IMR-90 (cell line): ENCODE data around the gene TAB2. TPM values are rescaled to one million over a fixed set of nuclear protein-coding genes. Genes with fewer than 3 reads are reported as not detected.

Source experiments
- ATAC-seq: fragments of 200-7000 bp; cut with Tn5 transposase; 2 replicates; pipeline ENCODE4 v1.9.1; 2020; ENCODE audit warnings: low read depth, mild to moderate bottlenecking, moderate library complexity
- BruUV-seq: library from RNA; stranded (reverse); fragments of 400-500 nt; replicated peaks from 2 replicates; lab custom pipeline; 2021; lab: Mats Ljungman, UMichigan
- CTCF ChIA-PET: fragments of 300-600 bp; formaldehyde crosslinking; extraction: SDS; loops from one replicate; lab custom pipeline; 2021; ENCODE audit warnings: antibody characterized with exemption; lab: Yijun Ruan, JAX
- POLR2A ChIA-PET: fragments of 300-600 bp; sonication (Branson Sonifier 250); formaldehyde crosslinking; loops from one replicate; lab custom pipeline; 2022; ENCODE audit warnings: antibody characterized with exemption; ENCODE audit not compliant: unreplicated experiment; lab: Charles Lee
- DNase-seq: peaks from one replicate; pipeline ENCODE4 v3.0.0; 2013
- H2AFZ ChIP-seq: replicated peaks from 2 replicates; pipeline ENCODE3; 2013; ENCODE audit warnings: low read length, mild to moderate bottlenecking; ENCODE audit not compliant: poor library complexity
- H2AK5ac ChIP-seq: 2 replicates; pipeline ENCODE4 v1.6.1; 2013; ENCODE audit warnings: low read depth, low read length, inconsistent platforms
- H2AK9ac ChIP-seq: replicated peaks from 2 replicates; pipeline ENCODE3; 2013; ENCODE audit warnings: mild to moderate bottlenecking, low read depth, low read length, moderate library complexity; ENCODE audit not compliant: poor library complexity
- H2BK120ac ChIP-seq: 2 replicates; pipeline ENCODE4 v1.6.1; 2013; ENCODE audit warnings: low read depth, low read length, inconsistent platforms
- H2BK15ac ChIP-seq: 3 replicates; pipeline ENCODE4 v1.6.1; 2013; ENCODE audit warnings: low read depth, low read length, inconsistent platforms
- H2BK20ac ChIP-seq: 2 replicates; pipeline ENCODE4 v1.6.1; 2013; ENCODE audit warnings: low read depth, mild to moderate bottlenecking, inconsistent platforms, low read length, moderate library complexity
- H2BK5ac ChIP-seq: 2 replicates; pipeline ENCODE4 v1.6.1; 2013; ENCODE audit warnings: mild to moderate bottlenecking, low read depth, low read length, inconsistent platforms; ENCODE audit not compliant: poor library complexity, severe bottlenecking
- H3K14ac ChIP-seq: replicated peaks from 2 replicates; pipeline ENCODE4 v1.6.1; 2013; ENCODE audit warnings: low read depth, low read length, inconsistent platforms
- H3K18ac ChIP-seq: 2 replicates; pipeline ENCODE4 v1.6.1; 2013; ENCODE audit warnings: low read depth, low read length, control low read depth
- H3K23ac ChIP-seq: 2 replicates; pipeline ENCODE4 v1.6.1; 2013; ENCODE audit warnings: low read depth, low read length, inconsistent platforms
- H3K27ac ChIP-seq: 2 replicates; pipeline ENCODE4 v1.5.1; 2013; ENCODE audit warnings: mild to moderate bottlenecking, control low read depth, low read length; ENCODE audit not compliant: insufficient read depth
- H3K27me3 ChIP-seq: 2 replicates; pipeline ENCODE4 v1.6.1; 2013; ENCODE audit warnings: low read length; ENCODE audit not compliant: control insufficient read depth, insufficient read depth
- H3K36me3 ChIP-seq: 2 replicates; pipeline ENCODE4 v1.6.1; 2013; ENCODE audit warnings: low read length, mixed read lengths; ENCODE audit not compliant: control insufficient read depth, insufficient read depth
- H3K4ac ChIP-seq: 2 replicates; pipeline ENCODE4 v1.6.1; 2013; ENCODE audit warnings: low read depth, low read length, inconsistent platforms
- H3K4me1 ChIP-seq: 2 replicates; pipeline ENCODE4 v1.6.1; 2013; ENCODE audit warnings: low read length, mixed read lengths; ENCODE audit not compliant: control insufficient read depth, insufficient read depth
- H3K4me2 ChIP-seq: 2 replicates; pipeline ENCODE4 v1.6.1; 2013; ENCODE audit warnings: low read depth, mild to moderate bottlenecking, control low read depth, low read length, moderate library complexity
- H3K4me3 ChIP-seq: 2 replicates; pipeline ENCODE4 v1.5.1; 2013; ENCODE audit warnings: low read depth, mild to moderate bottlenecking, control low read depth, low read length, moderate library complexity; ENCODE audit not compliant: insufficient read depth
- H3K56ac ChIP-seq: 2 replicates; pipeline ENCODE4 v1.6.1; 2013; ENCODE audit warnings: low read length, inconsistent platforms; ENCODE audit not compliant: insufficient read depth; ENCODE audit errors: extremely low read depth
- H3K79me1 ChIP-seq, 2 experiments: 2 replicates each; pipeline ENCODE4 v1.6.1; 2013; ENCODE audit warnings: low read length in 2 of 2, inconsistent platforms in 1 of 2, low read depth in 1 of 2
- H3K9ac ChIP-seq: 2 replicates; pipeline ENCODE4 v1.6.1; 2013; ENCODE audit warnings: low read depth, low read length, control low read depth
- H3K9me1 ChIP-seq: 2 replicates; pipeline ENCODE4 v1.6.1; 2013; ENCODE audit warnings: low read length, inconsistent platforms; ENCODE audit not compliant: insufficient read depth
- H3K9me3 ChIP-seq: 2 replicates; pipeline ENCODE4 v1.6.1; 2013; ENCODE audit warnings: low read length; ENCODE audit not compliant: control insufficient read depth, insufficient read depth
- H4K20me1 ChIP-seq: 2 replicates; pipeline ENCODE4 v1.6.1; 2013; ENCODE audit warnings: low read length, inconsistent platforms; ENCODE audit not compliant: insufficient read depth
- H4K5ac ChIP-seq: 2 replicates; pipeline ENCODE4 v1.6.1; 2013; ENCODE audit warnings: mild to moderate bottlenecking, low read depth, low read length, control low read depth
- H4K8ac ChIP-seq, 2 experiments: 2 replicates each; pipeline ENCODE4 v1.6.1; 2013; ENCODE audit warnings: low read depth in 2 of 2, low read length in 2 of 2, control low read depth in 1 of 2, inconsistent platforms in 1 of 2
- H4K91ac ChIP-seq: 2 replicates; pipeline ENCODE4 v1.6.1; 2013; ENCODE audit warnings: low read depth, low read length, inconsistent platforms; ENCODE audit not compliant: insufficient read depth
- BHLHE40 ChIP-seq: fragments of 150-350 bp; IDR thresholded peaks from 2 replicates; pipeline ENCODE4 v1.6.1; 2016; ENCODE audit warnings: mild to moderate bottlenecking, low read depth, low read length
- CEBPB ChIP-seq: IDR thresholded peaks from 2 replicates; pipeline ENCODE4 v1.6.1; 2012; ENCODE audit warnings: low read depth, low read length, improper control_type of control experiment
- CHD1 ChIP-seq: IDR thresholded peaks from 2 replicates; pipeline ENCODE4 v1.6.1; 2012; ENCODE audit warnings: low read depth, low read length, improper control_type of control experiment
- FOS ChIP-seq: fragments of 150-350 bp; IDR thresholded peaks from 2 replicates; pipeline ENCODE4 v1.6.1; 2016; ENCODE audit warnings: low read depth, low read length
- MXI1 ChIP-seq: IDR thresholded peaks from 2 replicates; pipeline ENCODE4 v1.6.1; 2012; ENCODE audit warnings: low read depth, mild to moderate bottlenecking, low read length, moderate library complexity, borderline replicate concordance
- NFE2L2 ChIP-seq: fragments of 150-350 bp; IDR thresholded peaks from 2 replicates; pipeline ENCODE4 v1.6.1; 2016; ENCODE audit warnings: low read depth, mild to moderate bottlenecking, low read length
- POLR2A ChIP-seq: IDR thresholded peaks from 2 replicates; pipeline ENCODE4 v1.6.1; 2012; ENCODE audit warnings: mild to moderate bottlenecking, low read depth, low read length
- RCOR1 ChIP-seq: IDR thresholded peaks from 2 replicates; pipeline ENCODE4 v1.6.1; 2012; ENCODE audit warnings: mild to moderate bottlenecking, low read length, improper control_type of control experiment; ENCODE audit not compliant: insufficient replicate concordance
- RFX5 ChIP-seq: IDR thresholded peaks from 2 replicates; pipeline ENCODE4 v1.8.0; 2012; ENCODE audit warnings: low read depth, mild to moderate bottlenecking, low read length, moderate library complexity
- SMC3 ChIP-seq: fragments of 150-350 bp; IDR thresholded peaks from 2 replicates; pipeline ENCODE4 v1.6.1; 2016; ENCODE audit warnings: low read depth, mild to moderate bottlenecking, antibody characterized with exemption, low read length, moderate library complexity
- WGBS, 2 experiments: methylation state at CpG; one replicate each; pipeline versions ENCODE4 v1.1.5 to v1.1.7; 2013; ENCODE audit warnings: missing lambda C conversion rate in 2 of 2; ENCODE audit not compliant: insufficient read length in 1 of 2; ENCODE audit errors: extremely low coverage in 2 of 2; 5-methylcytosine and 5-hydroxymethylcytosine counted together
- dilution Hi-C: fragments of 300-500 bp; cut with HindIII; formaldehyde crosslinking; loops from one replicate; pipeline ENCODE4 v1.14.3; 2018; ENCODE audit warnings: low sequenced_read_pairs; ENCODE audit not compliant: unreplicated experiment
- in situ Hi-C: fragments of 300-500 bp; cut with MboI; formaldehyde crosslinking; loops from 3 replicates; pipeline ENCODE4 v1.14.3; 2019; ENCODE audit warnings: low sequenced_read_pairs, inconsistent platforms, mixed read lengths
- intact Hi-C: fragments of 100-400 bp; cut with micrococcal nuclease; formaldehyde crosslinking; loops from 2 replicates; pipeline ENCODE4 v1.10.0; 2022
- polyA plus RNA-seq, 3 experiments: library from polyadenylated mRNA; depleted of rRNA; stranded (reverse); fragments of >200 nt; gene quantifications; 2 replicates each; pipeline ENCODE4 v1.2.3, GENCODE V29; 2012; ENCODE audit warnings: low replicate concordance in 1 of 3
- total RNA-seq: library from RNA; depleted of rRNA; stranded (reverse); fragments of >200 nt; gene quantifications from 2 replicates; pipeline ENCODE4 v1.2.3, GENCODE V29; 2012
- TF ChIP-seq, protein P1 (sequence below): fragments of 150-350 bp; IDR thresholded peaks from 2 replicates; pipeline ENCODE4 v1.6.1; 2016; ENCODE audit warnings: low read depth, mild to moderate bottlenecking, low read length, moderate library complexity, borderline replicate concordance
- TF ChIP-seq, protein P2 (sequence below): fragments of 150-350 bp; IDR thresholded peaks from 2 replicates; pipeline ENCODE4 v1.6.1; 2017; ENCODE audit warnings: mild to moderate bottlenecking, antibody characterized with exemption, low read length, low read depth
- TF ChIP-seq, protein P3 (sequence below): conservative IDR thresholded peaks from 2 replicates; pipeline ENCODE4 v1.5.1; 2012; ENCODE audit warnings: mild to moderate bottlenecking, low read depth, low read length, improper control_type of control experiment

Gene TAB2
- total and polyA plus RNA-seq, 2 of the 4 experiments (the other 2 are of a cell fraction), result 20.8 to 25.3 TPM

DNA sequence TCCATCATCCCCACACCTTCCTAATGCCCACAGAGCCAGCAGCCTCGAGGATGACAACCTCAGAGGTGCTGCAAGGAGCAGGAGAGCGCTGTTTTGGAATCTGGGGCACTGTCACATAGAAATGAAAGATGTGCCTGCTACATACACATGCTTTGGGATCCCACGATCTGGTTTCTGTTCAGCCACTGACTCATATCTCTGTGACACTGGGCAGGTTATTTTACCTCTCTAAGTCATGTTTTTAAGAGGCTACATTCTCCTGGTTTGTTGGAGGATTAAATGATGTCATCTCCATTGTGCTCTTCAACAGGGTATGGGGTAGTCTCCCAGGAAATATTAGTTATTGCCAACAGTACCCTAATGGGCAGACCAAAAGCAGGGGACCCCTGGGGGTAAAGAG lies 32.6 kb upstream of the TAB2 start:
- Histone ChIP-seq H4K20me1 (no peaks in the 10 kb centered on the region), H2BK20ac (no peak overlapping the region), H3K9me3 (no peaks in the 10 kb centered on the region), H3K18ac (no peak overlapping the region), H3K4me3 (no peak overlapping the region), H3K79me1 (no peaks in the 10 kb centered on the region), H3K56ac (no peak overlapping the region), H3K4me1 (no peaks in the 10 kb centered on the region), H4K8ac (no peak overlapping the region), H4K91ac (no peak overlapping the region), H2AK5ac (no peak overlapping the region), H2BK15ac (no peak overlapping the region), H4K5ac (no peak overlapping the region), H2BK5ac (no peak overlapping the region), H3K23ac (no peak overlapping the region), H2AFZ (no peak overlapping the region), H3K4ac (no peak overlapping the region), H3K36me3 (no peaks in the 10 kb centered on the region), H2AK9ac (no peak overlapping the region), H3K14ac (no peak overlapping the region), H2BK120ac (no peak overlapping the region), H3K27me3 (peaks cover 14% of the 10 kb centered on the region), H3K9me1 (no peaks in the 10 kb centered on the region), H3K4me2 (no peak overlapping the region), H3K9ac (no peak overlapping the region), H3K27ac (no peak overlapping the region)
- no CpG with 5 or more reads among the region's 3 CpGs for WGBS, 2 experiments
- TF ChIP-seq NFE2L2 (no peak), RCOR1 (no peak), BHLHE40 (no peak), CHD1 (no peak), CEBPB (no peak), FOS (no peak), SMC3 (no peak), RFX5 (no peak), POLR2A (no peak), MXI1 (no peak)
- TF ChIP-seq, protein P1, sequence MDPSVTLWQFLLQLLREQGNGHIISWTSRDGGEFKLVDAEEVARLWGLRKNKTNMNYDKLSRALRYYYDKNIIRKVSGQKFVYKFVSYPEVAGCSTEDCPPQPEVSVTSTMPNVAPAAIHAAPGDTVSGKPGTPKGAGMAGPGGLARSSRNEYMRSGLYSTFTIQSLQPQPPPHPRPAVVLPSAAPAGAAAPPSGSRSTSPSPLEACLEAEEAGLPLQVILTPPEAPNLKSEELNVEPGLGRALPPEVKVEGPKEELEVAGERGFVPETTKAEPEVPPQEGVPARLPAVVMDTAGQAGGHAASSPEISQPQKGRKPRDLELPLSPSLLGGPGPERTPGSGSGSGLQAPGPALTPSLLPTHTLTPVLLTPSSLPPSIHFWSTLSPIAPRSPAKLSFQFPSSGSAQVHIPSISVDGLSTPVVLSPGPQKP, result no peak
- TF ChIP-seq, protein P2, sequence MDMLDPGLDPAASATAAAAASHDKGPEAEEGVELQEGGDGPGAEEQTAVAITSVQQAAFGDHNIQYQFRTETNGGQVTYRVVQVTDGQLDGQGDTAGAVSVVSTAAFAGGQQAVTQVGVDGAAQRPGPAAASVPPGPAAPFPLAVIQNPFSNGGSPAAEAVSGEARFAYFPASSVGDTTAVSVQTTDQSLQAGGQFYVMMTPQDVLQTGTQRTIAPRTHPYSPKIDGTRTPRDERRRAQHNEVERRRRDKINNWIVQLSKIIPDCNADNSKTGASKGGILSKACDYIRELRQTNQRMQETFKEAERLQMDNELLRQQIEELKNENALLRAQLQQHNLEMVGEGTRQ, result no peak
- TF ChIP-seq, protein P3, sequence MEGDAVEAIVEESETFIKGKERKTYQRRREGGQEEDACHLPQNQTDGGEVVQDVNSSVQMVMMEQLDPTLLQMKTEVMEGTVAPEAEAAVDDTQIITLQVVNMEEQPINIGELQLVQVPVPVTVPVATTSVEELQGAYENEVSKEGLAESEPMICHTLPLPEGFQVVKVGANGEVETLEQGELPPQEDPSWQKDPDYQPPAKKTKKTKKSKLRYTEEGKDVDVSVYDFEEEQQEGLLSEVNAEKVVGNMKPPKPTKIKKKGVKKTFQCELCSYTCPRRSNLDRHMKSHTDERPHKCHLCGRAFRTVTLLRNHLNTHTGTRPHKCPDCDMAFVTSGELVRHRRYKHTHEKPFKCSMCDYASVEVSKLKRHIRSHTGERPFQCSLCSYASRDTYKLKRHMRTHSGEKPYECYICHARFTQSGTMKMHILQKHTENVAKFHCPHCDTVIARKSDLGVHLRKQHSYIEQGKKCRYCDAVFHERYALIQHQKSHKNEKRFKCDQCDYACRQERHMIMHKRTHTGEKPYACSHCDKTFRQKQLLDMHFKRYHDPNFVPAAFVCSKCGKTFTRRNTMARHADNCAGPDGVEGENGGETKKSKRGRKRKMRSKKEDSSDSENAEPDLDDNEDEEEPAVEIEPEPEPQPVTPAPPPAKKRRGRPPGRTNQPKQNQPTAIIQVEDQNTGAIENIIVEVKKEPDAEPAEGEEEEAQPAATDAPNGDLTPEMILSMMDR, result no peak
- ATAC-seq (no peak), DNase-seq (no peak)
- no TSS peak for BruUV-seq
- CTCF ChIA-PET, result no interaction called here
- in situ Hi-C loops, result no loop called here
- dilution Hi-C loops, result no loop called here
- POLR2A ChIA-PET, result no interaction called here
- intact Hi-C loops, result no loop called here
